RWPE2 (cell line): ENCODE data around the gene C1orf198.

Source experiments
- ATAC-seq: fragments of 200-7000 bp; cut with Tn5 transposase; 3 replicates; pipeline ENCODE4 v1.9.1; 2021; ENCODE audit warnings: low read depth
- DNase-seq: peaks from one replicate; pipeline ENCODE4 v3.0.0-alpha.2; 2020; ENCODE audit warnings: low spot score
- H3K27ac ChIP-seq: fragments of 450-650 bp; 2 replicates; pipeline ENCODE4 v1.5.1; 2017; ENCODE audit warnings: mild to moderate bottlenecking; ENCODE audit not compliant: poor library complexity, severe bottlenecking
- H3K27me3 ChIP-seq: fragments of 250-450 bp; sonication (Bioruptor Pico); 2 replicates; pipeline ENCODE4 v1.5.1; 2021; ENCODE audit warnings: mild to moderate bottlenecking, moderate library complexity; ENCODE audit not compliant: insufficient read depth, poor library complexity, severe bottlenecking
- H3K36me3 ChIP-seq: fragments of 250-450 bp; sonication (Bioruptor Pico); 2 replicates; pipeline ENCODE4 v1.5.1; 2020; ENCODE audit warnings: low read depth, mild to moderate bottlenecking, moderate library complexity
- H3K4me1 ChIP-seq: fragments of 250-450 bp; sonication (Bioruptor Pico); 2 replicates; pipeline ENCODE4 v1.5.1; 2021; ENCODE audit warnings: mild to moderate bottlenecking, moderate library complexity; ENCODE audit not compliant: insufficient read depth, poor library complexity, severe bottlenecking
- H3K4me3 ChIP-seq: fragments of 250-450 bp; sonication (Bioruptor Pico); 2 replicates; pipeline ENCODE4 v1.5.1; 2021; ENCODE audit warnings: mild to moderate bottlenecking, moderate library complexity; ENCODE audit not compliant: severe bottlenecking
- H3K9me3 ChIP-seq: fragments of 250-450 bp; sonication (Bioruptor Pico); 2 replicates; pipeline ENCODE4 v1.5.1; 2021; ENCODE audit warnings: mild to moderate bottlenecking, moderate library complexity; ENCODE audit not compliant: severe bottlenecking
- CTCF ChIP-seq: fragments of 450-650 bp; IDR thresholded peaks from one replicate; pipeline ENCODE4 v1.5.1; 2017; ENCODE audit warnings: mild to moderate bottlenecking, moderate library complexity; ENCODE audit not compliant: poor library complexity, severe bottlenecking

C1orf198 gene

GRCh38 chr1:230913496-230913895 lies 45.2 kb upstream of the C1orf198 start:
- Histone ChIP-seq H3K36me3 (peaks cover 7% of the 10 kb centered on the region; the same call in 1 of the 2 replicates), H3K4me3 (no peak overlapping the region), H3K27me3 (no peaks in the 10 kb centered on the region), H3K9me3 (no peaks in the 10 kb centered on the region), H3K27ac (no peak overlapping the region), H3K4me1 (no peaks in the 10 kb centered on the region)
- ATAC-seq (no peak), DNase-seq (no peak)
- no peak for TF ChIP-seq CTCF

GRCh38 chr1:230910755-230911117 lies 42.4 kb upstream of the C1orf198 start:
- Histone ChIP-seq H3K4me1 (no peaks in the 10 kb centered on the region), H3K27me3 (no peaks in the 10 kb centered on the region), H3K36me3 (0 out of 2 replicates have a peak, but pooled peaks cover 3% of the 10 kb centered on the region), H3K27ac (no peak overlapping the region), H3K4me3 (no peak overlapping the region), H3K9me3 (no peaks in the 10 kb centered on the region)
- TF ChIP-seq CTCF, result no peak
- DNase-seq (no peak), ATAC-seq (no peak)

DNA sequence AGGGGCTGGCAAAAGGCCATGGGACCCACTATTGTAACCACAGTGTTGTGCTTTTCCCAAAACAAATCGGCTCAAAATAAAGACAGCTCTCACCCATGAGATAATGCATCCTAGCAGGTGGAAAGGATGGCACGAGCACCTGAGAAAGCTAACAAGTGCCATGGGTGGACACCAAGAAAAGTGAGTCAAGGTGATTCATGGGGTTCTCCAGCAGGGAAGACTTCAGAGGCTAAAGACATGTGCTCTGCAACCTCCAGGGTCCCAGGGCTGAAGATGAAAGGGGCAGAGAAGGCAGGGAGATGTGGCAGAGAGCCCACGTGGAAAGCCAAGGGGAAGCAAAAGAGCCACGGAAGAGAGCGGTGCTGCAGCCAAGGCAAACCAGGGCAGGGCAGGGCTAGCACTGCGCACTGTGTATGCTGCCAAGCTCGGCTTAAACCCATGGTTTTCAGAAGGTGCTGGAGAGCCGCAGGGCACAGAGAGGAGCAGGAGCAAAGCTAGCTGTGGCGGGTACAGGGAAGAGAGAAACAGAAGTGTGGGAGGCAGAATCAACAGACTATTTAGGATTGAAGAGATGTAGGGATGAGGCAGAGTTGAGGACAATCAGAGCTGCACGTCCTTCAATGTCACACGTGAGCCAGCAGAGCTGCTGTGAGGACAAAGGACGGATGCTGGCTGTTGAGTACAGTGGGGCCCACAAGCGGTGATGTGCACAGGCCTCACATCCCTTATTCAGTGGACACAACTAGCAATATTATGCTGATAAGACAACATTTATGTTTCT lies 41.8 kb upstream of the C1orf198 start:
- Histone ChIP-seq H3K4me1 (no peaks in the 10 kb centered on the region), H3K27me3 (no peaks in the 10 kb centered on the region), H3K4me3 (no peak overlapping the region), H3K9me3 (no peaks in the 10 kb centered on the region), H3K36me3 (0 out of 2 replicates have a peak, but pooled peaks cover 3% of the 10 kb centered on the region), H3K27ac (no peak overlapping the region)
- ATAC-seq, result no peak
- TF ChIP-seq CTCF, result no peak
- no peak for DNase-seq

DNA sequence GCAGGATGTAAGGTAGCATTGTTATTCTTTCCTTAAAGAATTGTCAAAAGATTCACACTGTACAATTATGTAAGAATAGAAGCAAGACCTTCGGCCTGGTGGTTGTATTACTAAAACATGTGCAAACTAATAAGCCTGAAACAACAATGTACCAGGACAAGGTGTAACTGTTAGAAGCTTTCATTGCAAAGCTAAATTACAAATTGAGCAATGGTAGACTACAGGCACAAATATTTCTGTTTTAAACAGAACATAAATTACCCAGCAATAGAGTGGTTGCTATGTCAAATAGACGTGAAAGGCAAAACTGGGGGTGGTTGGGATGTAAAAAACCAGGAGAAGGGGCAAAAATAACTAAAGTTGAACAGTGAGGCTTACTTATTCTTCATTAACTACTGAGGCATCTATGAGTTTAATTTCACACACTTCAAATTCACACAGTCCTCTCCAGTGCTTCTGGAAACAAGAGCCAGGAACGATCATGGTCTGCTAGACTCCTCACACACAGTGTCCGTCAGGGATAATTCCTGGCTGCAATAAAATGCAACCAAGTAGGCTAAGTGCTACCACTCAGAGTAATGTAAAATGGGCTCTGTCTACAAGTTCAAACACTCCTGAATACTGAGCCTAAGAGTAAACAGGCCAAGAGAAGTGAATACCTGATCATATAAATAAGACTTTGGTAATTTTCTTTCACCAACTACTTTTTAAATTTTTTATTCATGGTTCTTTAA lies 39.3 kb upstream of the C1orf198 start:
- H3K27ac ChIP-seq, result no peak overlapping the region
- no peaks in the 10 kb centered on the region for H3K9me3 ChIP-seq
- DNase-seq (no peak), ATAC-seq (no peak)
- H3K36me3 ChIP-seq, result 0 out of 2 replicates have a peak, but pooled peaks cover under 1% of the 10 kb centered on the region
- TF ChIP-seq CTCF, result no peak
- no peak overlapping the region for H3K4me3 ChIP-seq
- no peaks in the 10 kb centered on the region for H3K27me3 ChIP-seq
- H3K4me1 ChIP-seq, result no peaks in the 10 kb centered on the region
